NCI-H510A (cell line): Measurements from ENCODE around the gene CPEB3.

ENCODE experiments used
- DNase-seq: peaks from one replicate; lab custom pipeline; 2025; lab: John Stamatoyannopoulos, UW

CPEB3 gene

GRCh38 chr10:92213049-92213448 lies 77.8 kb downstream of the CPEB3 start:
- no peak for DNase-seq

GRCh38 chr10:92208736-92209135 lies 82.1 kb downstream of the CPEB3 start:
- no peak for DNase-seq

DNA sequence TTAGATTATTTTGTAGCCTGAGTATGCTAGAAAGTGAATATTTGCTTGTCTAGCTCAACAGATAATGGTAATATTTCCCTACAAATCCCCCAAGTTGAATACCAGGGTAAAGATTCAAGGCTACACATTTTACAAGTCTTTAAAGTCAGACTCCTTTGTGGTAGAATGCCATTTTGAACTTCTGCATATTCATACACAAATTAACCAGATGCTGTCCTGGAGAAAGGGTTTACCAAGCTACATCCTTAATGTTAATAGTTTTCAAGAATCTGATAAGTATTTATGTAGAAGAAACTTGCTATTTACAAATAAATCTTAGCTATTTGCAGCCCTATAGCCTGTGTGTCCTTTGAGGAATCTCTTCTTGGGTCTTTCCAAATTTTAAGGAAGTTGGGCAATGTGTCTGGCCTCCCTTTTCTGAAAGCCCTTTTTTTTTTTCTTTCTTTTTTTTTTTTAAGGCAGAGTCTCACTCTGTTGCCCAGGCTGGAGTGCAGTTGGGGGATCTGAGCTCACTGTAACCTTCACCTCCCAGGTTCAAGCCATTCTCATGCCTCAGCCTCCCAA lies 82.6 kb downstream of the CPEB3 start:
- DNase-seq: no peak

DNA sequence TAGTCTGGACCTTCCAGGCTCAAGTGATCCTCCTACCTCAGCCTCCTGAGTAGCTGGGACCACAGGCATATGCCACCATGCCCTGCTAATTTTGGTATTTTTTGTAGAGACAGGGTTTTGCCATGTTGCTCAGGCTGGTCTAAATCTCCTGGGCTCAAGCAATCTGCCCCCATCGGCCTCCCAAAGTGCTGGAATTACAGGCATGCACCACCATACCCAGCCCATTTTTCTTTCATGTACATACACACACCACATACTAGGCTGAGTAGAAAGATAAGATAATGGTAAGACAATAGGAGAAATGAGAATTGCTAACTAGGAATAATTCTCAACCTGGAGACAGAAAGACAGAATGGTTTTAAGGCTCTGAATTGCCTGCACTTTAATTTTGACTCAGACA lies 83.8 kb downstream of the CPEB3 start:
- DNase-seq: no peak

DNA sequence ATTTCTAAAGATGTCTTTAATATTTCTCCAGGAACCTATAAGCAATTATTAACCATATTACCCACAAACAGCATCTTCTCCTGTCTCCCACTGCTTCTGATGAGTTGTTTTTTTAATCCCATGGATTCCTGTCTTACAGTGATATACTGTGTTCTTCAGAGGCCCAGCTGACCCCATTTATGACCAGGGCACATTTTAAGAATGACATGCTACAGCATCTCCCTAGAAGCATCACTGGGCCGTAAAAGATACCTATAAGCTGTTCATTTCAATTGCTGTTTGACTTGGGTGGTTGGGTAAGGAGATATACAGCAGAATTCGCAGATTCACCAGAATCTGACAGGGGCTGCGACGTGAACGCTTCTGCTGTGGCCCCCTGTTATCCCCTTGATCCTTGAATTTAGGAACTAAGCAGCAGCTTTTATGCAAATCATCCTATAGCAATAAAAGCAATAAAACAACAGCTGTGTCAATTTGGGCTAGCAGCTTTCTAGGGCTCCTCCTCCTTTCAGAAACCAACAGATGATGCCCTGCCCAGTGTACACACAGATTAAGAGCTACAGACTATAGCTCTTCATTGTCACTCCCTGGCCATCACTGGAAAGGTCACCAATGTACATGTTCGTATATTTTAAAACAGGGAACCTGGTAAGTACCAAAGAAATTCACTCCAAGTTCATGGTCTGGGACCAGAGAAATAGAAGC lies 86.8 kb downstream of the CPEB3 start:
- peak; percentile 50 for DNase-seq

DNA sequence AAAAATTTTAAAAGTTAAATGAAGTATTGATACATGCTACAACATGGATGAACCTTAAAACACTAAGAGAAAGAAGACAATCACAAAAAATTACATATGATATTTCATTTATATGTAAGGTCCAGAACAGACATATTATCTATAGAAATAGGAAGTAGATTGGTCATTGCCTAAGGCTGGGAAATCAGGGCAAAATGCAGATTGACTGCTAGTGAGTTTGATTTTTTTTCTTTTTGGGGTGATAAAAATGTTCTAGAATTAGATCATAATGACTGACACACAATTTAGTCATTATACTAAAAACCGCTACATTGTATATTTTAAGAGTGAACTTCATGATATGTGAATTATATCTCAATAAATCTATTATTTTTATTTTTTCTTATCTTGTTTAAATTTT lies 88.3 kb downstream of the CPEB3 start:
- no peak for DNase-seq

DNA sequence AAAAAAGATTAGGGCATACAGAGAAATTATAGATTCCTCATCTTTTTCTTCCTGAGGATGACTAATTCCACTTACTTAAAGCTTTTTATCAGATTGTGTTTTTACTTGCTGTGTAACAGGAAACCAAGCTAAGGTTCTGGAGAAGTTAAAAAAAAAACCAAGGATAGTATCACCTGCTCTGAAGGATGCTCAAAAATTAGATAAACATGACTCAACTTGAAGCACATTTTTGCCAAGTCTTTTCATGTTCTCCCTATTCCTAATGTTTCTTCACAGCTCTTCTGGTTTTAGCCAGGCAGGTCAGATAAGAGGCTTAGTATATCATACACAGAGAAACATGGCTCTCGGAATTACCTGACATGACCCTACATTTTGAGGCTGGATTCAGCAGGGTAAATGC lies 90.3 kb downstream of the CPEB3 start:
- DNase-seq: peak; percentile 2

- DNase-seq: no peak
Observed at GRCh38 chr10:92187101-92187500, 103.8 kb downstream of the CPEB3 start.

DNA sequence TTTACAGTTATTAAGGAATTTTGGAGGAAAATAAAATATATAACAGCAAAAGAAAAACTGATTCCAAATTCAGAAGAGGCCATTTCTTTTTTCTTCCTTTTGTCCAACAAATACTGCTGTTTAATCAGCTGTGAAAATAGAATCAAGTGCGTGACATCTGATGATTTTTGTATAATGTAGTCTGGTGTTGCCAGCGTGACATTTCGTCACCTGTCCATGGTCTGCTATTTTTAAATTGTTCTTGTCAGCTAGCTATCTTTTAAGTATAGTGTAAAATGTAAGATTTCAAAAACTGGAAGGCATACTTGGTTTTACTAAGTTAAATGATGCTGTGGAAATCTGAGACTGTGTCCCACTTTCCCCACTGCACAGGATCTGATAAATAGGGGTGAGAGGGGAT lies 105.9 kb downstream of the CPEB3 start:
- DNase-seq: no peak

DNA sequence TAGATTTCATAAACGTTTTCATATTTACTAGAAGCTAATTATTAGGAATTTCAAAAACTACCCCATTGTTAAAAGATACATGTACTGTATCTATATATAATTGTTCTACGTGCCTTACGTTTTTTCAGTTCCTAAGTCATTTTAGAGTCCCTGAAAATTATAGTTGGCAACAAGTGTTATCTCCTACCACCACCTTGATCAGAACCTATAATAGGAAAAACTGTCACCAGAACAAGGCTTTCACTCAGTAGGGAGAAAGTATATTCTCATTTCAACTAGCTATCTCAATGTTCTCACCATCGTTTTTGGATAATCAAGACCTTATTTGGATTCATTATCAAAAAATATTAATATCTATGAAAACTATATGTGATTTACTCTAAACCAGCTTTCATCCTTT lies 107.7 kb downstream of the CPEB3 start:
- no peak for DNase-seq

DNA sequence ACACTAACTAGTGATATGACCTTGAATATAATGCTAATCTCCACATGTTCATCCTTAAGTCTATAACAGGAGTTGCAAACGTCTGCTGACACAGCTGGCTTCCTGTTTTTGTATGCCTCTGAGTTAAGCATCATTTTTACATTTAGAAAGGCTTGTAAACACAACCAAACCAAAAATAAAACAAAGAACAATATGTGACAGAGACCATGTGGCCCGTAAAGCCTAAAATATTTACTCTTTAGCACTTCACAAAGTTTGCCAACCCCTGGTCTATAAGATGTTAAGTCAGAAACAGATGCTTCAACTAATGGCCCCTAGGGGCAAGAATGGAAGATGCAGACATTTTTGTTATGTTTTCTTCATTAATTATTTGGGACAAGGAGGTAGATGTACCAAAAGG lies 109.3 kb downstream of the CPEB3 start:
- DNase-seq: no peak

DNA sequence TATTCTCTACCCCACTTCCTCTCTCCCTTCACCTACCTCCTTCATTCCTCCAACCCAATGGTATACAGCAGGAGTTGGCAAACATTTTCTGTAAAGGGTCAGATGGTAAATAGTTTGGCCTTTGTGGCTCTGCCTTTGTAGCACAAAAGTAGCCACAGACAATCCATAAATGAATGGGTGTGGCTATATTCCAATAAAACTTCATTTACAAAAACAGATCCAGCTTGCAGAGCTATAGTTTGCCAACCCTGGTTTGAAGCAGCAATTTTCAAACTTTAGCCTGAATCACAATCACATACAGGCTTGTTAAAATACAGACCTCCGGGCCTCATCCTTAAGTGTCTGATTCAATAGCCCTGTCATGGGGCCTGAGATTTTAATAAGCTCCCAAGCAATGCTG lies 110.5 kb downstream of the CPEB3 start:
- no peak for DNase-seq

GRCh38 chr10:92177546-92177945 lies 113.3 kb downstream of the CPEB3 start:
- no peak for DNase-seq

DNA sequence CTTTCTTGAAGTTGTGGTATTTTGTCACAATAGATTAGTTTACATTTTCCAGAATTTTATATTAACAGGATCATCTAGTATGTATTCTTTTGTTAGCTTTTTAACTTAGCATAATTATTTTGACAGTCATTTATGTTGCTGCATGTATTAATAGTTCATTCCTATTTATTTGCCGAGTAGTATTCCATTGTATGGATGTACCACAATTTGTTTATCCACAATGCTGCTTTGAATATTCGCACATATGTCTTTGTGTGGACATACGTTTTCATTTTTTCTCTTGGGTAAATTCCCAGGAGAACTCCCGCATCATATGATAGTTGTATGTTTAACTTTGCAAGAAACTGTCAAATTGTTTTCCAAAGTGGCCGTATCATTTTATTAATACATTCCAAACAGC lies 115.7 kb downstream of the CPEB3 start:
- no peak for DNase-seq

DNA sequence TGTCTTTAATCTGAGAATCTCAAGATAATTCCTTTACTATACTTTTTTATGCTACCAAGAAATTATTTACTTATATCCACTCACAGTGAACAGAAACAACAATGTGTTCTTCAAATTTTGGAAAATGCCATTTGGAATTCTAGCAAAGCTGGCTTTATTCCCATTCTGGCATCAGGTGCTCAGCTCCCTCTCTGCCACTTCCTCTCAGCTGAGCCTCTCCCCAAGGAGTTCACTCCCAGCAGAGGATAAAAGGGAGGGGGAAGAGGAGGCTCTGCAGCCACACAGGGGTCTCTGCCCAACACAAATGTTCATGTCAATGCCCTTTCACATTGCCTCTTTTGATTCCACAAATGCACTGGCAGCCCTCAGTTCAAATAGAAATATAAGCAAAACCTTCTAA lies 116.9 kb downstream of the CPEB3 start:
- no peak for DNase-seq

DNA sequence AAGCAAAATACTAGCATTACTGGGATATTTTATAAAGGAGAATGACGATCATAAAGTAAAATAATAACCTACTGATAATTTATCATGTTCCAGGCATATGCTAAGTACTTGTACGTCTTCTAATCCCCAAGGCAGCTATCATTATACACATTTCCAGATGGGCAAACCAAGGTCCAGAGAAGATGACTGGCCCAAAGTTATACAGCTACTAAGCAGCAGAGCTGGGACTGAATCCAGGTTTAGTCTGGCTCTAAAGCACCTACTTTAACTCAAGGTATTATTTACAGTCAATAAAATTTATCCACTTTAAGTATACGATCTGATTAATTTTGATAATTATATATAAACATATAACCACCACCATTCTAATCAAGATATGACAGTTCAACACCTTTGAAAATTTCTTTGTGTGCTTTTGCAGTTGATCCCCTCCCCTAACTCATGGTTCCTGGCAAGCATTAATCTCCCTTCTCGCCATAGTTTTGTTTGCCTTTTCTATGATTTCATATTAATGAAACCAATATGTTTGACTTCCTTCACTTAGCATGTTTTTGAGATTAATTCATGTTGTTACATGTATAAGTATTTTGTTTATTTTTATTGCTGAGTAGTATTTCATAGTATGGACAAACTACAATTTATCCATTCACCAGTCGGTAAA lies 126.7 kb downstream of the CPEB3 start:
- DNase-seq: no peak

GRCh38 chr10:92162541-92162940 lies 128.3 kb downstream of the CPEB3 start:
- DNase-seq: no peak

GRCh38 chr10:92156874-92157773 lies 133.8 kb downstream of the CPEB3 start:
- no peak for DNase-seq

- DNase-seq: no peak
Observed at GRCh38 chr10:92150823-92151222, 140.1 kb downstream of the CPEB3 start.

DNA sequence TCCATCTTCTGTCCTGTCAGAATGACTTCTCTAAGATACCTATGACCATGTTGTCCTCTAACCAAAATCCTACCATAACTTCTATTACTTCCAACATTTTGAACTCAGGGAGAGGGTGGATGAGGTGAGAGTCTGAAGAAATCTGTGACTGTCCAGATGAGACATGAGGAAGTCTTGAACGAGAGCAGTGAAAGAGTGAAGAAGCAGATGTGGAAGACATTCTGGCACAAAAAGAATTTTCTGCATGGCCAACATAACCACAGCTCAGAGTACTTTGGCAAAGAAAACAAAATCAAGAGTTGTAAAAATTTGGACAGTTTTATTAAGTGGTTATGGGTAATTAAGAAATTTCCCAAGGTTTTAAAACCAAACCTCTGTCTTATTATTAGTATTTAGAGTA lies 141.6 kb downstream of the CPEB3 start:
- DNase-seq: no peak

- DNase-seq: no peak
Observed at GRCh38 chr10:92146781-92147180, 144.1 kb downstream of the CPEB3 start.

DNA sequence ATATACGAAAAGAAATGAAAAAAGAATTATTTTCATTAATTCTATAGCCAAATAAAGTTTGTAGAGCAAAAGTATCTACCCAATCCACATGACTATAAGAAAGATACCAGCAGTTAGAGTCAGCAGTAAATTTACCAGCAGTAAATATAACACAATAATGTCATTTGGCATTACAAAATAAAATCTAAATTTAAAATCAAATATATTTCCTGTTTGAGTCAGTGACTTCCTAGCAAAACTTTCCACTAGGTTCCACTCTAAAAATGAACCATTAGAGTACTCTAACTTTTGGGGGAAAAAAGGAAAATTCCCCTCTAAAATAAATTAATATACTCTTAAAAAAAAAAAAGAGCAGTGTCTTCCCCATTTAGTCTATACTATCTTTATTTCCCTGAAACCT lies 144.8 kb downstream of the CPEB3 start:
- no peak for DNase-seq

DNA sequence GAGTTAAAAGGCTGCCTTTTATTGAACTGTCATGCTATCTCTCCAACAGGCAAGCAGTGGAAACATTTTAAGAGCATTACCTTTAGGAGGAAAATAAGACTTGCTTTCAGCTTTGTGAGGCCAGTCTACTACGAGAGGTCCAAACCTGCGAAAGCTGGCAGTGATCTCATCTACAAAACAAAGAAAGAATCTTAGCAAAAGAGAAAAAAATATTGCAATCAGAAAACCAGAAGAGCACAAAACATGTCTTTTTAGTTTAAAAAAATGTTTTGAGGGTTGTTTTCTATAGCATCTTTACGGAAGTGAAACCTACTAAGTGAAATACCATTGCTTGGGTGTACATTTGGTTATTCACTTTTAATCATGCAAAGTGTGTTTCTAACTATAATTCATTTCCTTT lies 147.9 kb downstream of the CPEB3 start:
- DNase-seq: no peak
